Measurements from ENCODE around the gene FHIT. TPM values are rescaled to one million over a fixed set of nuclear protein-coding genes. Genes with fewer than 3 reads are reported as not detected.

The FHIT gene
- total and polyA plus RNA-seq, 4 donors = 6.9 to 16.5 (median 9.9) TPM

DNA sequence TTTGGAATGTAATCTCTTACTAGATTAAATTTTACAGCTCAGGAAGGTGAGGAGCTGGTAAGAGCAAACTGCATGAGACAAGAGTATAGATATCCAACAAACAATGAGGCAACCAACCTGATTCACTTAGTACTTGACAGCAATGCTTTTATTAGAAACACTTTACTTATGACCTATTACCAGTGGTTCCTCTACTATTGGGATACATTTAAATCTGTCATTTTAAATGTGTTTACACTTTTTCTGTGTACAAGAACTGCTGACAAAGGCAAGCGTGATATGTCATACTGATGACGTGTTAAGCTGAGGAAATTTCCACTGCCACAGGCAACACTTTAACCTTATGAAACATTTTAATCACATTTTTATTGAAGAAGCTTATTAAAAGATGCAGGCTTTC, 1043.3 kb downstream of the FHIT start:
- Histone ChIP-seq H3K27me3 (ENCODE audit: control insufficient read depth, insufficient read depth, low read length) (no peaks in the 10 kb centered on the region), H3K9me3 (ENCODE audit: control insufficient read depth, insufficient read depth, low read length) (no peaks in the 10 kb centered on the region), H3K27ac (ENCODE audit: low read depth, low read length) (no peak overlapping the region), H3K4me1 (ENCODE audit: control insufficient read depth, insufficient read depth, low read length) (no peaks in the 10 kb centered on the region), H3K36me3 (ENCODE audit: control insufficient read depth, insufficient read depth, low read length) (no peaks in the 10 kb centered on the region), H3K4me3 (ENCODE audit: low read depth, low read length) (no peak overlapping the region)
- WGBS (ENCODE audit: insufficient coverage) = 100% methylated on average over 1 of the region's 2 CpGs
- no peak for DNase-seq (ENCODE audit: low read depth in 4 of 6, low spot score in 6 of 6)

DNA sequence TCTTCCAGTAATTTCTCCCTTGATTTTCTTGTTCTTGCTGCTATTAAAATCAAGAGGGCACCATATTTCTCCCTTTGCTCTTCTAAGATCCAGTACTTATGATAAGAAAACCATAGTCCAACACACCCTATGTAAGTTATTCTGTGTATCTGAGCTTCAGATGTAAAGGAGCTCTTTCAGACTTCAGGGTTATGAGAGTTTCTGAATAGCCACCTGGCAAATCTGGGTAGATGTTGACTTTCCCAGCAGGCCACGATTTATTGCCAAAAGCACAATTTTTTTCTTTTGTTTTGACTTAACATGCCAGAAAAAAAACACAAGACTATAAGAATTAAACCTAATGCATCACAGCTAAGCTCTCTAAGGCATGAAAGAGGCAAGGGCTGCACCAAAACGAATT, 1045.0 kb downstream of the FHIT start:
- no peaks in the 10 kb centered on the region for H3K9me3 ChIP-seq (ENCODE audit: control insufficient read depth, insufficient read depth, low read length)
- WGBS (ENCODE audit: insufficient coverage) = 67% methylated on average over 1 of the region's 2 CpGs
- DNase-seq (ENCODE audit: low read depth in 4 of 6, low spot score in 6 of 6) = peak in 1 of 6 donors; percentile 16
- no peak overlapping the region for H3K4me3 ChIP-seq (ENCODE audit: low read depth, low read length)
- no peak overlapping the region for H3K27ac ChIP-seq (ENCODE audit: low read depth, low read length)
- H3K27me3 ChIP-seq (ENCODE audit: control insufficient read depth, insufficient read depth, low read length) = no peaks in the 10 kb centered on the region
- no peaks in the 10 kb centered on the region for H3K36me3 ChIP-seq (ENCODE audit: control insufficient read depth, insufficient read depth, low read length)
- H3K4me1 ChIP-seq (ENCODE audit: control insufficient read depth, insufficient read depth, low read length) = no peaks in the 10 kb centered on the region

DNA sequence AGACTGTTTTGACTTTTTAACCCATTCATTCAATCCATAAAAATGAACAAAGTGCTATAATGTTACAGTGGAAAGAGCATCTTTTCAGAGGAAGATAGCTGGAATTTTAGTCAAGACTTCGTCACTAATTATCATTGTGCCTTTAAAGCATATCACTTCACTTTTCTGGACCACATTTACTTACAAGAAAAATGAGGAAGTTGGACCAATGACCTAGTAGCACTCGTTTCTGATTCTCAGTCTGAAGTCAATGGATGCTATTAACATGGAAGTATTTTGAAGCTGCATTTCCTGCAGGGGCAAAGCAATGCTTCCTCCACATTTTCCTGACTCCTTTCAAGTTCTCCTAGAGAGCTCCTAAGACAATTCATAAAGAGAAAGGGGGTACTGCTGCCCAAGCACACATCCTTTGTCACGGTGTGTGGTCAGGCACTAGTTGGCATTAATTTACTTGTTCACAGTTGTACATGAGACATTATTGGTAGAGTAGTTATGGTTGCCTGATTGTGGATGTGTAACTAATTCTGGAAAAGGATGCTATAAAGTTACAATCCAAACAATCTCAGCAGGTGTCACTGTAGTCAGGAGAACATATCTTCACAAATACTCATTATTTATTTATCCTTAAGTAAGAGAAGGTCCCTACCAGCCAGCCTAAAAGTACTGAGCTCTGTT, 1049.1 kb downstream of the FHIT start:
- H3K27me3 ChIP-seq (ENCODE audit: control insufficient read depth, insufficient read depth, low read length) = no peaks in the 10 kb centered on the region
- WGBS (ENCODE audit: insufficient coverage) = 60% methylated on average over 1 of the region's 3 CpGs
- no peaks in the 10 kb centered on the region for H3K36me3 ChIP-seq (ENCODE audit: control insufficient read depth, insufficient read depth, low read length)
- H3K4me3 ChIP-seq (ENCODE audit: low read depth, low read length) = no peak overlapping the region
- peak in 1 of 6 donors; percentile 42 for DNase-seq (ENCODE audit: low read depth in 4 of 6, low spot score in 6 of 6)
- no peaks in the 10 kb centered on the region for H3K4me1 ChIP-seq (ENCODE audit: control insufficient read depth, insufficient read depth, low read length)
- H3K9me3 ChIP-seq (ENCODE audit: control insufficient read depth, insufficient read depth, low read length) = peaks cover 1% of the 10 kb centered on the region
- H3K27ac ChIP-seq (ENCODE audit: low read depth, low read length) = no peak overlapping the region

DNA sequence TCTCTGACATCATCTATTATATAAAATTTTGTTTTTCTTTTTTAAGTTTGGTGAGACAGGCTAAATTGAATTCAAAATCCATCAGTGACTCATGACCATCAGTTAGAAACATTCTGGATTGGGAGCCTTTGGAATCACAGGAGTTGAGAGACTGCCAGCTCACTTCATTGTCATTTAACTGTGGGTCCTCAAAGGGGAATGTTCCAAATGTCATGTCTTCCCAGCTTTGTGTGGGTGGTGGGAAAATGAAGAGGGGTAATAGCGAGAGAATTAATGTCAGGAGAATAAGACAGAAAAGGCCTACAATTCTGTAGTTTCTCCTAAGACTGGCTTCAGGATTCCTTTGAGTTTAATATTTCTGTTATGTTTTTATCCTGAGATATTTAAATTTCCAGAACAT, 1051.9 kb downstream of the FHIT start:
- Histone ChIP-seq H3K27ac (ENCODE audit: low read depth, low read length) (no peak overlapping the region), H3K27me3 (ENCODE audit: control insufficient read depth, insufficient read depth, low read length) (no peaks in the 10 kb centered on the region), H3K9me3 (ENCODE audit: control insufficient read depth, insufficient read depth, low read length) (peaks cover 3% of the 10 kb centered on the region), H3K4me1 (ENCODE audit: control insufficient read depth, insufficient read depth, low read length) (no peaks in the 10 kb centered on the region), H3K36me3 (ENCODE audit: control insufficient read depth, insufficient read depth, low read length) (no peaks in the 10 kb centered on the region), H3K4me3 (ENCODE audit: low read depth, low read length) (no peak overlapping the region)
- WGBS (ENCODE audit: insufficient coverage) = no CpG with 5 or more reads among the region's 1 CpG
- DNase-seq (ENCODE audit: low read depth in 4 of 6, low spot score in 6 of 6) = no peak

DNA sequence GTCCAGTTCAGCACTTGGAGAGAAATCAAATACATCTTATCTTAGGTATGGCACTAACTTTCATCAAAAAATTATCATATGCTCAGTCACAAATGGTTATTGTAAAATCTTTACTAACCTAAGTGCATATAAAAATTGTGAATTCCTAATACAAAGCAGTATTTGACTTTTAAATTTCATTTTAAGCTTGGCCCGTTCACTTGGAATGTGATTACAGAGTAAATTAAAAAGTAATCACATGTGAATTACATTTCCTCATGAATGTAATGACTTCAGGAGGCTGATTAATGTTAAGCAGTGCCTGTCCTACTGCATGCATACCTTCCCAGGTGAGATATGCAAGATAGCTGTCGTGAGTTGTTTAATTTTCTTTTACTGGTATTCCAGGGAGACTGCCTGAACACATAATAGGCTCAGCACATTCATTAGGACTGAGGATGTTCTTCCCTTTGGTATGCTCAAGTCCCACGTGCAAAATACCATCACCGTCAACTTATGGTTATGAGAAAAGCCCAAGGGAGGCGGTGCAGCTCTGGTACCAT, 1053.0 kb downstream of the FHIT start:
- Histone ChIP-seq H3K4me1 (ENCODE audit: control insufficient read depth, insufficient read depth, low read length) (no peaks in the 10 kb centered on the region), H3K4me3 (ENCODE audit: low read depth, low read length) (no peak overlapping the region), H3K27ac (ENCODE audit: low read depth, low read length) (no peak overlapping the region), H3K36me3 (ENCODE audit: control insufficient read depth, insufficient read depth, low read length) (no peaks in the 10 kb centered on the region), H3K9me3 (ENCODE audit: control insufficient read depth, insufficient read depth, low read length) (peaks cover 3% of the 10 kb centered on the region), H3K27me3 (ENCODE audit: control insufficient read depth, insufficient read depth, low read length) (no peaks in the 10 kb centered on the region)
- WGBS (ENCODE audit: insufficient coverage) = 69% methylated on average over 3 of the region's 5 CpGs
- peak in 1 of 6 donors; percentile 82 for DNase-seq (ENCODE audit: low read depth in 4 of 6, low spot score in 6 of 6)

DNA sequence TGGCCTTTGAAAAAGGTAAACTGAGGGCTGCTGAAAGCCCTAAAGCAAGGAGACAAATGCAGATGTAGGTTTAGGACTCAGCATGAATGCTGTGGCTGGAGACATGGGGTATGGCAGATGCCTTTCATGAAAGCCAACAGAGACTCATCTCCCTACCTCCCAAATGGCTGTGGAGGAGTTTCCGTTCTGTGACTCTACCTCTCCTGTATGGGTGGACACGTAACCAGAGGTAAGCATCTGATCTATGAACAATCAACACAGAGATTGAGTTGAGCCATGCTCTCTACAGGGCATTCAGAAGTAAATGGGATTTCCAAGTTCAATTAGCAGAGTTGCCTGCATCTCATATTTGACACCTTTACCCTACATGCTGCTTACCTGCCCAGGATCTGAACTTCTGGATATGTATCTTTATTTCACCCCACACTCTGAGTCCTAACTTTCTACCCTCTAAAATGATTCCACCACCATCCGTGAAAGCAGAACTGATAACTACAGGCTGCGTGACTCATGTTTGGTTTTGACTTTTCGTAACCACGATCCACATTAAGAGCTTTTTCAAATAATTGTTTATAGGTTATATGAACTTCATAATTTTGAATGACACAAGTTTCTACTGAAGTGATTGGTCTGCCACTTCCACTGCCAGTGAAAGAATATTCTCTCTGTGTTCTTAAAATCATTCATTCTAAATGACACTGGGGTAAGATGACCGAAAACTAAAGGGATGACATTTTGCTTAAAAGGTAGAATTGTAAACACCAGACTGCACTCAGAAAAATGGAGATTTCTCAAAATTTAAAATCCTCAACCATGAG, 1058.7 kb downstream of the FHIT start:
- no peaks in the 10 kb centered on the region for H3K4me1 ChIP-seq (ENCODE audit: control insufficient read depth, insufficient read depth, low read length)
- WGBS (ENCODE audit: insufficient coverage) = no CpG with 5 or more reads among the region's 7 CpGs

DNA sequence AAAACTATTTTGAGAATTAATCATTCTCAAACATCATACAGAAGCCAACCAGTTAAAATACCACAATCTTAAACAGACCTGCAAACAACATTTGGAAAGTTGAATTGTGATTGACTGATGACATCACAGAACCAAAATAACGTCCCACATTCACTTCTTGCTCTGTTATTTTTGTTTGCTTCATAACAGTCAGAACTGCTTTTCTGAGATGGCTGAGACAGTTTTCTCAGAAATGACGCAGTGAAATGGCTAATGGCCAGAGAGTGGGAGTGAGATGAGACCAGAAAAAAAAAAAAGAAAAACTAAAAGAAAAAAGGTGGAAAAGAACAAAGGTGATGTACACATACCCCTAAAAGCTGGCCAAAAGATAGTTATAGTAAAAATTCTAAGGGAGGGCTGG, 1061.2 kb downstream of the FHIT start:
- Histone ChIP-seq H3K27me3 (ENCODE audit: control insufficient read depth, insufficient read depth, low read length) (no peaks in the 10 kb centered on the region), H3K36me3 (ENCODE audit: control insufficient read depth, insufficient read depth, low read length) (no peaks in the 10 kb centered on the region), H3K4me1 (ENCODE audit: control insufficient read depth, insufficient read depth, low read length) (no peaks in the 10 kb centered on the region), H3K27ac (ENCODE audit: low read depth, low read length) (no peak overlapping the region), H3K9me3 (ENCODE audit: control insufficient read depth, insufficient read depth, low read length) (peaks cover 2% of the 10 kb centered on the region), H3K4me3 (ENCODE audit: low read depth, low read length) (no peak overlapping the region)
- no CpG with 5 or more reads among the region's 2 CpGs for WGBS (ENCODE audit: insufficient coverage)
- DNase-seq (ENCODE audit: low read depth in 4 of 6, low spot score in 6 of 6) = no peak

More for the DNA sequence above, 1058.7 kb downstream of the FHIT start:
- Histone ChIP-seq H3K36me3 (ENCODE audit: control insufficient read depth, insufficient read depth, low read length) (no peaks in the 10 kb centered on the region), H3K27ac (ENCODE audit: low read depth, low read length) (no peak overlapping the region), H3K4me3 (ENCODE audit: low read depth, low read length) (no peak overlapping the region), H3K27me3 (ENCODE audit: control insufficient read depth, insufficient read depth, low read length) (no peaks in the 10 kb centered on the region), H3K9me3 (ENCODE audit: control insufficient read depth, insufficient read depth, low read length) (peaks cover 2% of the 10 kb centered on the region)
- DNase-seq (ENCODE audit: low read depth in 4 of 6, low spot score in 6 of 6) = no peak

DNA sequence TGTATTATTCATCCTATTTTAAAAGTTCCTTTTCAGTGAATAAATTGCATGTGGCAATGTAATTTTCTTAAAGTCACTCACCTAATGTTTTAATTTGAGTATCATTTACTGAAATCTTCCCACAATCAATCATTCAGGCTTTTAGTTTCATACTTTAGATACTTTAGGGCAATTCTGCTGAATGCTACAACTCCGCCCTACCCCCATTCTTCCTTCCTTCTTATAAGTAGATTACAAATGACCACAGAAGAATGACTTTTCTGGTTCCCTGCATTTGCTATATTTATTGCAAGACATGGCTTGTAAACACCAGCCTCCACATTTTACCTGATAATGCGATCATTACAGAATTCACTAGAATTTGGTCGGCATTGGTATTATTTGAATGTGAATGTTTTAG, 1061.9 kb downstream of the FHIT start:
- WGBS (ENCODE audit: insufficient coverage) = 100% methylated on average over 1 of the region's 3 CpGs
- no peaks in the 10 kb centered on the region for H3K36me3 ChIP-seq (ENCODE audit: control insufficient read depth, insufficient read depth, low read length)
- H3K27ac ChIP-seq (ENCODE audit: low read depth, low read length) = no peak overlapping the region
- DNase-seq (ENCODE audit: low read depth in 4 of 6, low spot score in 6 of 6) = no peak
- no peak overlapping the region for H3K4me3 ChIP-seq (ENCODE audit: low read depth, low read length)
- H3K9me3 ChIP-seq (ENCODE audit: control insufficient read depth, insufficient read depth, low read length) = no peaks in the 10 kb centered on the region
- no peaks in the 10 kb centered on the region for H3K4me1 ChIP-seq (ENCODE audit: control insufficient read depth, insufficient read depth, low read length)
- no peaks in the 10 kb centered on the region for H3K27me3 ChIP-seq (ENCODE audit: control insufficient read depth, insufficient read depth, low read length)

DNA sequence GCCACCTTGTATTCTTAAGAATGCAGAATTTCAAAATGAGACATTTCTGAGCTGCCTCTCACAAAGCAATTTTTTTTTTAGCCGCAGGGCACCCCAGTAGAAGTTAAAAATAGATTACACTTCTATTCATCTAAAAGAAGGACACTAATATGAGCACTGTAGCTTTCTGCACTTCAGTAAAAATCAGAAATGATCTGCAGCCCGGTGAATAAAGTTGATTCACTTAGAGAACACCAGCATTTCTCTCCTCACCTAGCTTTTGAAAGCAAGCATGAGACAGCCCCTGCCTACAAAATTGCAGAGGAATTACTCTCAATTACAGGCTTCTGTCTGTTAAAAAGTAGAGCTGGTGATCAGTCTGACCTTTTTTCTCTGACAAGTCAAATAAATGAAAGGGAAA, 1062.4 kb downstream of the FHIT start:
- no CpG with 5 or more reads among the region's 2 CpGs for WGBS (ENCODE audit: insufficient coverage)
- no peak overlapping the region for H3K4me3 ChIP-seq (ENCODE audit: low read depth, low read length)
- H3K36me3 ChIP-seq (ENCODE audit: control insufficient read depth, insufficient read depth, low read length) = no peaks in the 10 kb centered on the region
- H3K27ac ChIP-seq (ENCODE audit: low read depth, low read length) = no peak overlapping the region
- no peaks in the 10 kb centered on the region for H3K27me3 ChIP-seq (ENCODE audit: control insufficient read depth, insufficient read depth, low read length)
- DNase-seq (ENCODE audit: low read depth in 4 of 6, low spot score in 6 of 6) = no peak
- no peaks in the 10 kb centered on the region for H3K4me1 ChIP-seq (ENCODE audit: control insufficient read depth, insufficient read depth, low read length)
- no peaks in the 10 kb centered on the region for H3K9me3 ChIP-seq (ENCODE audit: control insufficient read depth, insufficient read depth, low read length)

All from spinal cord (tissue), 10 donors.